BE2C (cell line): Measurements from ENCODE around the gene LAD1.

Source experiments
- DNase-seq: peaks from one replicate; pipeline ENCODE4 v3.0.0-alpha.2; 2020
- H3K27me3 ChIP-seq: fragments of 250-450 bp; sonication (Bioruptor Pico); 2 replicates; pipeline ENCODE4 v1.5.1; 2020; ENCODE audit warnings: mild to moderate bottlenecking
- H3K36me3 ChIP-seq: fragments of 250-450 bp; sonication (Bioruptor Pico); 2 replicates; pipeline ENCODE4 v1.5.1; 2020; ENCODE audit warnings: mild to moderate bottlenecking
- H3K4me1 ChIP-seq: fragments of 250-450 bp; sonication (Bioruptor Pico); 2 replicates; pipeline ENCODE4 v1.5.1; 2020
- H3K4me3 ChIP-seq: 2 replicates; pipeline ENCODE4 v1.5.1; 2011; ENCODE audit warnings: low read depth, low read length
- H3K9me3 ChIP-seq: fragments of 250-450 bp; sonication (Bioruptor Pico); 2 replicates; pipeline ENCODE4 v1.5.1; 2020
- CTCF ChIP-seq: IDR thresholded peaks from 2 replicates; pipeline ENCODE4 v1.5.1; 2012; ENCODE audit warnings: mild to moderate bottlenecking, low read depth, low read length

LAD1 gene

DNA sequence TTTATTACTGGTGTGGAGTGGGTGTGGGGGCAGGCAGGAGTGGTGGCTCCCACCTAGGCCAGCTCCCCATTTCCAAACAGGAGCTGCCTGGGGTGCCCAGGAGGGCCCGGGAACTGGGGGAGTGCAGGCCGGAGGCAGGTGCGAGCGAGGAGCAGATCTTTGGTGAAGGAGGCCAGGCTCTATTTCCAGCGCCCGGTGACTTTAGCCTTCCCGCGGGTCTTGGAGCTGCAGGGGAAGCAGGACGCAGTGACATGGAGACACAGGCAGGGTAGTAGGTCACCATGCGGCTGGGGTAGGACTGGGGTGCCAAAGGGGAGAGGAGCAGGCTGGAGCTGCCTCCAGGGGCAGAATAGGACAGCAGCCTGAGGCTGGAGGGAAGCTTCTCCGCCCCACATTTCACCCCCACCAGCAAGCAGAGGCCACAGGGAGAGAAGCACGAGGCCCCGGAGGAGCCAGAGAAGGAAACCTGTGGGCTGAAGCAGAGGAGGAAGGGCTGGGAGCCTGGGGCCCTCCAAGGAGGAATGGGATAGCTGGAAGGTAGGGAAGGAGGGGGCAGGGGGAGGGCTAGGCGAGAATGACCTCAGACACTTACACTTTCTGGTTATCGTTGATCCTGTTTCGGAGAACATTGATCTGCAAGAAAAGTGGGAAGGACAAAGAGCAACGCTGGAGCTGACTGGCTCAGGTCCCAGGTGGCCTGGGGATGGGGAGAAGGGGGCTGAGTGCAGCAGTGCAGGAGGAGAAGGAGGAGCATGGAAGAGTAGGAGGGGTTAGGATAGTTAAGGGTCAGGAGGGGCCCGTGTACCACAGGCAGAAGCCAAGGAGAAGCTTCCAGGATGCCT lies 39.9 kb downstream of the LAD1 start:
- no peaks in the 10 kb centered on the region for H3K36me3 ChIP-seq
- H3K27me3 ChIP-seq = no peaks in the 10 kb centered on the region

DNA sequence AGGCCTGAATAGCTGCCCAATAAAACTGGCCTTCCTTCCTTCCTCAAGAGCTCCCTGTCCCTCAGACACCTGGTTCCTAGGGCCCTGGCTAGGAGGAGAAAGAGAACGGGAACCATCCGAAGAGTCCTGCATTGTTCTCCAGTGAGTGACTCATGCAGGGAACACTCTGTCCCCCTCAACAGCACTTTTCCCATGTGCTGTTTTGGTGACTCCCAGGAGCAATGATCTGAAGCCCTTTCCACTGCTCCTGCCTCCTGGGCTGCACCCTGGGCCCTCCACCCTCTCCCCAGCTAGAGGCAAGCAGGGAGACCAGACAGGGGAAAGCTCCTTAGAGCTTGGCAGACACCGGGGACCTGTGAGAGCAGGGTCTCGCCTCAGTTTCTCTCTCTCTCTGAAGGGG lies 40.5 kb downstream of the LAD1 start:
- no peak overlapping the region for H3K4me3 ChIP-seq
- H3K27me3 ChIP-seq = no peaks in the 10 kb centered on the region
- no peak for DNase-seq
- H3K4me1 ChIP-seq = no peaks in the 10 kb centered on the region
- no peaks in the 10 kb centered on the region for H3K36me3 ChIP-seq
- TF ChIP-seq CTCF = no peak
- no peaks in the 10 kb centered on the region for H3K9me3 ChIP-seq

More for the DNA sequence above, 39.9 kb downstream of the LAD1 start:
- DNase-seq = no peak
- H3K4me1 ChIP-seq = no peaks in the 10 kb centered on the region
- TF ChIP-seq CTCF = no peak
- no peak overlapping the region for H3K4me3 ChIP-seq
- no peaks in the 10 kb centered on the region for H3K9me3 ChIP-seq

- H3K27me3 ChIP-seq = no peaks in the 10 kb centered on the region
- no peaks in the 10 kb centered on the region for H3K4me1 ChIP-seq
- DNase-seq = no peak
- no peak for TF ChIP-seq CTCF
- H3K4me3 ChIP-seq = no peak overlapping the region
- H3K9me3 ChIP-seq = no peaks in the 10 kb centered on the region
- no peaks in the 10 kb centered on the region for H3K36me3 ChIP-seq
These were observed 41.3 kb downstream of the LAD1 start for GRCh38 chr1:201357636-201358348.

- no peaks in the 10 kb centered on the region for H3K27me3 ChIP-seq
- no peaks in the 10 kb centered on the region for H3K4me1 ChIP-seq
- DNase-seq = no peak
- no peak for TF ChIP-seq CTCF
- H3K9me3 ChIP-seq = no peaks in the 10 kb centered on the region
- no peak overlapping the region for H3K4me3 ChIP-seq
- no peaks in the 10 kb centered on the region for H3K36me3 ChIP-seq
These were observed 41.9 kb downstream of the LAD1 start for GRCh38 chr1:201357211-201357610.

GRCh38 chr1:201356701-201357100 lies 42.4 kb downstream of the LAD1 start:
- H3K36me3 ChIP-seq = no peaks in the 10 kb centered on the region
- no peaks in the 10 kb centered on the region for H3K9me3 ChIP-seq
- no peak overlapping the region for H3K4me3 ChIP-seq
- H3K4me1 ChIP-seq = no peaks in the 10 kb centered on the region
- H3K27me3 ChIP-seq = no peaks in the 10 kb centered on the region
- TF ChIP-seq CTCF = no peak
- DNase-seq = no peak

- no peaks in the 10 kb centered on the region for H3K36me3 ChIP-seq
- TF ChIP-seq CTCF = no peak
- no peaks in the 10 kb centered on the region for H3K27me3 ChIP-seq
- DNase-seq = no peak
- no peaks in the 10 kb centered on the region for H3K4me1 ChIP-seq
- H3K4me3 ChIP-seq = no peak overlapping the region
- no peaks in the 10 kb centered on the region for H3K9me3 ChIP-seq
These were observed 42.9 kb downstream of the LAD1 start for GRCh38 chr1:201356236-201356635.
